Osteocyte (in vitro differentiated cells): ENCODE data around the gene JUNB. TPM values are rescaled to one million over a fixed set of nuclear protein-coding genes. Genes with fewer than 3 reads are reported as not detected.
A peak's percentile ranks its signal among the peaks of the same experiment; 100 is the strongest.
"Not testable (repeated sequence)": the region's sequence is repeated elsewhere in the genome, so short reads cannot be mapped to it uniquely, and the experiment has no call there.

Experiments
- DNase-seq: peaks from one replicate; pipeline ENCODE4 v3.0.0; 2021; ENCODE audit warnings: mixed read lengths; ENCODE audit not compliant: unreplicated experiment; ENCODE audit errors: extremely low spot score
- H3K27ac Mint-ChIP-seq: one replicate; pipeline ENCODE4 v1.8.0; 2021; ENCODE audit warnings: mild to moderate bottlenecking, mixed read lengths; ENCODE audit not compliant: unreplicated experiment
- H3K27me3 Mint-ChIP-seq: one replicate; pipeline ENCODE4 v1.8.0; 2021; ENCODE audit warnings: mixed read lengths; ENCODE audit not compliant: unreplicated experiment
- H3K36me3 Mint-ChIP-seq: one replicate; pipeline ENCODE4 v1.8.0; 2021; ENCODE audit warnings: mixed read lengths; ENCODE audit not compliant: unreplicated experiment
- H3K4me1 Mint-ChIP-seq: one replicate; pipeline ENCODE4 v1.8.0; 2021; ENCODE audit warnings: mixed read lengths; ENCODE audit not compliant: unreplicated experiment
- H3K4me3 Mint-ChIP-seq: one replicate; pipeline ENCODE4 v1.8.0; 2021; ENCODE audit warnings: mild to moderate bottlenecking, moderate library complexity, mixed read lengths; ENCODE audit not compliant: unreplicated experiment
- H3K9me3 Mint-ChIP-seq: one replicate; pipeline ENCODE4 v1.8.0; 2021; ENCODE audit warnings: mixed read lengths; ENCODE audit not compliant: unreplicated experiment
- CTCF ChIP-seq: fragments of 200-600 bp; sonication (generic); IDR thresholded peaks from 2 replicates; pipeline ENCODE4 v1.5.0; 2021; ENCODE audit warnings: antibody characterized with exemption, mild to moderate bottlenecking, moderate library complexity
- total RNA-seq: library from RNA; stranded (reverse); gene quantifications from 2 replicates; pipeline ENCODE4 v1.2.1, GENCODE V29; 2021

Gene JUNB
- total RNA-seq, 1 donor from 2014 or later, result 158 TPM

GRCh38 chr19:12815088-12815487, 23.8 kb downstream of the JUNB start:
- TF ChIP-seq CTCF, result no peak
- Mint-ChIP-seq H3K27me3 (no peaks in the 10 kb centered on the region), H3K4me1 (no peaks in the 10 kb centered on the region), H3K9me3 (no peaks in the 10 kb centered on the region), H3K27ac (no peak overlapping the region), H3K4me3 (no peak overlapping the region), H3K36me3 (peaks cover 2% of the 10 kb centered on the region)
- DNase-seq, result no peak

GRCh38 chr19:12817188-12817587, 25.9 kb downstream of the JUNB start:
- not testable (repeated sequence) for H3K27me3 Mint-ChIP-seq, H3K27ac Mint-ChIP-seq

GRCh38 chr19:12817810-12818209, 26.5 kb downstream of the JUNB start:
- H3K27me3 Mint-ChIP-seq, H3K27ac Mint-ChIP-seq, H3K4me3 Mint-ChIP-seq, H3K36me3 Mint-ChIP-seq, DNase-seq, H3K9me3 Mint-ChIP-seq, H3K4me1 Mint-ChIP-seq: not testable (repeated sequence)

More at GRCh38 chr19:12817188-12817587, 25.9 kb downstream of the JUNB start:
- not testable (repeated sequence) for H3K9me3 Mint-ChIP-seq, H3K36me3 Mint-ChIP-seq, H3K4me1 Mint-ChIP-seq, DNase-seq, H3K4me3 Mint-ChIP-seq

GRCh38 chr19:12821761-12822160, 30.5 kb downstream of the JUNB start:
- Mint-ChIP-seq H3K27ac (no peak overlapping the region), H3K4me1 (peaks cover 5% of the 10 kb centered on the region), H3K27me3 (peaks cover 13% of the 10 kb centered on the region), H3K9me3 (peaks cover 7% of the 10 kb centered on the region), H3K36me3 (no peaks in the 10 kb centered on the region), H3K4me3 (no peak overlapping the region)
- no peak for TF ChIP-seq CTCF
- DNase-seq, result no peak

GRCh38 chr19:12825254-12826131, 34.2 kb downstream of the JUNB start:
- H3K4me1 Mint-ChIP-seq, result peaks cover 5% of the 10 kb centered on the region
- H3K27me3 Mint-ChIP-seq, result peaks cover 30% of the 10 kb centered on the region
- H3K9me3 Mint-ChIP-seq, result peaks cover 7% of the 10 kb centered on the region
- peak; percentile 59 for TF ChIP-seq CTCF
- no peak for DNase-seq
- H3K4me3 Mint-ChIP-seq, result no peak overlapping the region
- peaks cover 2% of the 10 kb centered on the region for H3K36me3 Mint-ChIP-seq
- no peak overlapping the region for H3K27ac Mint-ChIP-seq

GRCh38 chr19:12828494-12828893, 37.2 kb downstream of the JUNB start:
- DNase-seq, result no peak
- no peaks in the 10 kb centered on the region for H3K9me3 Mint-ChIP-seq
- no peak overlapping the region for H3K4me3 Mint-ChIP-seq
- H3K4me1 Mint-ChIP-seq, result peaks cover 10% of the 10 kb centered on the region
- H3K27me3 Mint-ChIP-seq, result peaks cover 50% of the 10 kb centered on the region
- no peak overlapping the region for H3K27ac Mint-ChIP-seq
- TF ChIP-seq CTCF, result no peak
- H3K36me3 Mint-ChIP-seq, result peaks cover 2% of the 10 kb centered on the region
